Measurements from ENCODE around the gene SUCLG2. TPM values are rescaled to one million over a fixed set of nuclear protein-coding genes. Genes with fewer than 3 reads are reported as not detected.

SUCLG2 gene
- total RNA-seq, 4 donors from 2014 or later, result 29.5 to 40.2 (median 35.7) TPM

- no peak overlapping the region for H3K4me3 ChIP-seq
- no peaks in the 10 kb centered on the region for H3K27me3 ChIP-seq
- no peaks in the 10 kb centered on the region for H3K9me3 ChIP-seq
- DNase-seq (ENCODE audit: low spot score in 2 of 2), result no peak
- 90% methylated on average over 4 of the region's 4 CpGs for WGBS
- no peaks in the 10 kb centered on the region for H3K4me1 ChIP-seq
- TF ChIP-seq POLR2A (IDR thresholded peaks at IDR 0.05) (no peak), EP300 (IDR thresholded peaks at IDR 0.05) (no peak), CTCF (IDR thresholded peaks at IDR 0.05) (no peak), POLR2AphosphoS5 (IDR thresholded peaks at IDR 0.05) (no peak)
- H3K36me3 ChIP-seq, result peaks cover 5% of the 10 kb centered on the region
- no peak overlapping the region for H3K27ac ChIP-seq
Measured at GRCh38 chr3:67468511-67468910, 185.9 kb downstream of the SUCLG2 start.

- TF ChIP-seq POLR2A (IDR thresholded peaks at IDR 0.05), result no peak
- no peak for TF ChIP-seq CTCF (IDR thresholded peaks at IDR 0.05)
- no peak for TF ChIP-seq EP300 (IDR thresholded peaks at IDR 0.05)
- no peak for TF ChIP-seq POLR2AphosphoS5 (IDR thresholded peaks at IDR 0.05)
- WGBS, result 75% methylated on average over 2 of the region's 2 CpGs
- no peak overlapping the region for H3K4me3 ChIP-seq
- no peaks in the 10 kb centered on the region for H3K4me1 ChIP-seq
- H3K36me3 ChIP-seq, result peaks cover 5% of the 10 kb centered on the region
- no peaks in the 10 kb centered on the region for H3K9me3 ChIP-seq
- no peak overlapping the region for H3K27ac ChIP-seq
- DNase-seq (ENCODE audit: low spot score in 2 of 2), result no peak
- no peaks in the 10 kb centered on the region for H3K27me3 ChIP-seq
Measured at GRCh38 chr3:67463656-67464055, 190.8 kb downstream of the SUCLG2 start.

- WGBS, result 97% methylated on average over 5 of the region's 5 CpGs
- no peaks in the 10 kb centered on the region for H3K27me3 ChIP-seq
- H3K4me1 ChIP-seq, result no peaks in the 10 kb centered on the region
Measured at GRCh38 chr3:67462187-67462586, 192.2 kb downstream of the SUCLG2 start.

GRCh38 chr3:67461667-67462142, 192.7 kb downstream of the SUCLG2 start:
- H3K27ac ChIP-seq, result no peak overlapping the region
- no peaks in the 10 kb centered on the region for H3K4me1 ChIP-seq
- DNase-seq (ENCODE audit: low spot score in 2 of 2), result no peak
- H3K4me3 ChIP-seq, result no peak overlapping the region
- H3K9me3 ChIP-seq, result no peaks in the 10 kb centered on the region
- no peak for TF ChIP-seq POLR2A (IDR thresholded peaks at IDR 0.05)
- TF ChIP-seq POLR2AphosphoS5 (IDR thresholded peaks at IDR 0.05), result no peak
- no peak for TF ChIP-seq EP300 (IDR thresholded peaks at IDR 0.05)
- TF ChIP-seq CTCF (IDR thresholded peaks at IDR 0.05), result no peak
- H3K36me3 ChIP-seq, result no peaks in the 10 kb centered on the region
- WGBS, result 88% methylated on average over 3 of the region's 3 CpGs
- H3K27me3 ChIP-seq, result no peaks in the 10 kb centered on the region

More at GRCh38 chr3:67462187-67462586, 192.2 kb downstream of the SUCLG2 start:
- TF ChIP-seq EP300 (IDR thresholded peaks at IDR 0.05), result no peak
- no peak for TF ChIP-seq POLR2A (IDR thresholded peaks at IDR 0.05)
- TF ChIP-seq CTCF (IDR thresholded peaks at IDR 0.05), result no peak
- no peak for TF ChIP-seq POLR2AphosphoS5 (IDR thresholded peaks at IDR 0.05)
- H3K4me3 ChIP-seq, result no peak overlapping the region
- DNase-seq (ENCODE audit: low spot score in 2 of 2), result no peak
- no peak overlapping the region for H3K27ac ChIP-seq
- no peaks in the 10 kb centered on the region for H3K9me3 ChIP-seq
- no peaks in the 10 kb centered on the region for H3K36me3 ChIP-seq

GRCh38 chr3:67460841-67461510, 193.4 kb downstream of the SUCLG2 start:
- no peak for DNase-seq (ENCODE audit: low spot score in 2 of 2)
- Histone ChIP-seq H3K4me3 (no peak overlapping the region), H3K9me3 (no peaks in the 10 kb centered on the region), H3K27ac (no peak overlapping the region), H3K27me3 (no peaks in the 10 kb centered on the region), H3K4me1 (no peaks in the 10 kb centered on the region), H3K36me3 (no peaks in the 10 kb centered on the region)
- 89% methylated on average over 8 of the region's 8 CpGs for WGBS
- no peak for TF ChIP-seq POLR2A (IDR thresholded peaks at IDR 0.05)
- no peak for TF ChIP-seq POLR2AphosphoS5 (IDR thresholded peaks at IDR 0.05)
- no peak for TF ChIP-seq EP300 (IDR thresholded peaks at IDR 0.05)
- TF ChIP-seq CTCF (IDR thresholded peaks at IDR 0.05), result no peak
